Measurements from ENCODE around the gene RCOR3. TPM values are rescaled to one million over a fixed set of nuclear protein-coding genes. Genes with fewer than 3 reads are reported as not detected.

The RCOR3 gene
- total and polyA plus RNA-seq, 11 donors, result 25.3 to 60.1 (median 42.7) TPM

DNA sequence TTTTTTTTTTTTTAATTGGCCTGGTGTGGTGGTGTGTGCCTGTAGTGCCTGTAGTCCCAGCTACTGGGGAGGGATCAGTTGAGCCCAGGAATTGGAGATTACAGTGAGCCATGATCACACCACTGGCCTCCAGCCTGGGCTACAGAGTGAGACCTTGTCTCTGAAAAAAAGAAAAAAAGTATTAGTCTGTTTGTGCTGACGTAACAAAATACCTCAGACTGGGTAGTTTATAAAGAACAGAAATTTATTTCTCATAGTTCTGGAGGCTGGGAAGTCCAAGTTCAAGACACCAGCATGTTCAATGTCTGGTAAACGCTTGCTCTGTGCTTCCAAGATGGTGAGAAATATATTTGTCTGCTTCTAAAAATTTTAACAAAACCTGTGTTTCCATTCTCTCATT lies 93.3 kb downstream of the RCOR3 start:
- no peak overlapping the region for H3K4me3 ChIP-seq
- intact Hi-C loops (cut with DNase I), result no loop called here
- peaks cover 0 to 21% (median 9%) of the 10 kb centered on the region in 9 donors for H3K36me3 ChIP-seq
- TF ChIP-seq, protein P1, sequence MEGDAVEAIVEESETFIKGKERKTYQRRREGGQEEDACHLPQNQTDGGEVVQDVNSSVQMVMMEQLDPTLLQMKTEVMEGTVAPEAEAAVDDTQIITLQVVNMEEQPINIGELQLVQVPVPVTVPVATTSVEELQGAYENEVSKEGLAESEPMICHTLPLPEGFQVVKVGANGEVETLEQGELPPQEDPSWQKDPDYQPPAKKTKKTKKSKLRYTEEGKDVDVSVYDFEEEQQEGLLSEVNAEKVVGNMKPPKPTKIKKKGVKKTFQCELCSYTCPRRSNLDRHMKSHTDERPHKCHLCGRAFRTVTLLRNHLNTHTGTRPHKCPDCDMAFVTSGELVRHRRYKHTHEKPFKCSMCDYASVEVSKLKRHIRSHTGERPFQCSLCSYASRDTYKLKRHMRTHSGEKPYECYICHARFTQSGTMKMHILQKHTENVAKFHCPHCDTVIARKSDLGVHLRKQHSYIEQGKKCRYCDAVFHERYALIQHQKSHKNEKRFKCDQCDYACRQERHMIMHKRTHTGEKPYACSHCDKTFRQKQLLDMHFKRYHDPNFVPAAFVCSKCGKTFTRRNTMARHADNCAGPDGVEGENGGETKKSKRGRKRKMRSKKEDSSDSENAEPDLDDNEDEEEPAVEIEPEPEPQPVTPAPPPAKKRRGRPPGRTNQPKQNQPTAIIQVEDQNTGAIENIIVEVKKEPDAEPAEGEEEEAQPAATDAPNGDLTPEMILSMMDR (IDR thresholded peaks at IDR 0.05), result no peak
- TF ChIP-seq POLR2A (IDR thresholded peaks at IDR 0.05), result no peak
- ATAC-seq (no peak), DNase-seq (no peak)
- 94 to 100% (median 98%) methylated on average over 2 of the region's 2 CpGs for WGBS, 4 donors
- no peak overlapping the region for H3K27ac ChIP-seq
- H3K4me1 ChIP-seq, result peaks cover 0 to 17% (median 0%) of the 10 kb centered on the region in 12 donors
- H3K9me3 ChIP-seq, result peaks cover 0 to 12% (median 0%) of the 10 kb centered on the region in 12 donors
- no peaks in the 10 kb centered on the region for H3K27me3 ChIP-seq

DNA sequence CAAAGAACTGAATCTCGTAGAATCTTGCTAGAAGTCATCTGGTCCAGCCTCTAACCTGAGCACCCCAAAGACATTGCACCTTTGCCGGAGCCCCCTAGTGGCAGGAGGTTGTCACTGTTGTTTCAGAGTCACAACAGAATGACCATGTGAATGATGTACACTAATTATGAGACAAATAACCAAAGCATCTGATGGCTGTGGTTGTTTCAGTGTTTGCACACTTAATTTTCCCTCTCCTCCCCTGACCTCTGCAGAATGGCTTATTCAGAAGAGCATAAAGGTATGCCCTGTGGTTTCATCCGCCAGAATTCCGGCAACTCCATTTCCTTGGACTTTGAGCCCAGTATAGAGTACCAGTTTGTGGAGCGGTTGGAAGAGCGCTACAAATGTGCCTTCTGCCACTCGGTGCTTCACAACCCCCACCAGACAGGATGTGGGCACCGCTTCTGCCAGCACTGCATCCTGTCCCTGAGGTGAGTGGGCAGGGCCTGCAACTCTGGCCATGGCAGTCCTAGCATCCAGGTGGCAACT lies 93.9 kb downstream of the RCOR3 start:
- DNase-seq, result no peak

DNA sequence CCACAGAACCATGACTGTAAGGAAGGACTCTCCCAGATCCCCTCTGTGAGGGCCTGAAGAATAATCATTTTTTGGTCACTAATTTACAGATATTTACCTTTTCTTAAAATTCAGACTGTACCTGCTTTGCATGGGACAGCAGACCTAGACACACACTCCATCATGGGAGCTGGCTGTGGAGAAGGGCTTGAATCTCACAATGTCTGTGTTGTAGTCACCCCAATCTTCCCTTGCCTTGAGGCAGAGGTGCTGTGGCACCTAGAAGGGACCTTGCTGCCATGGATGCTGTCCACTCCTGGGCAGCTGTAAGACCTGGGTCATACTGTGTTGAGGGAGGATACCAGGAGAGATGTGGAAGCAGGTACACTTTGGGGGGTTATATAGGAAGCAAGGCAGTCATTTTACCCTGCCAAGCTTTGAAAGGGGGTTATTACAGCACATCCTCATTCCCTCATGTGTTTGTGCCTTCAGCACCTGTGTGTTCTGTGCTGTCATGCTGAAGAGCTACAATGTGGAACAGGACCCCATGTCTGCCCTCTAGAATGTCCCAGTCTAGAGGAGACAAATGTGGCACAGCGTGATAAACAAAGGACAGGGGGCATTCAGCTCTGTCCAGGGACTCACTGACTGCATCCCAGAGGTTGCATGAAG lies 94.5 kb downstream of the RCOR3 start:
- intact Hi-C loops (cut with DNase I), result no loop called here
- Histone ChIP-seq H3K36me3 (peaks cover 0 to 26% (median 12%) of the 10 kb centered on the region in 9 donors), H3K4me1 (peaks cover 0 to 20% (median 0%) of the 10 kb centered on the region in 12 donors), H3K4me3 (no peak overlapping the region), H3K27ac (peak overlapping the region in 1 of 12 donors; percentile 20), H3K27me3 (no peaks in the 10 kb centered on the region), H3K9me3 (peaks cover 0 to 12% (median 0%) of the 10 kb centered on the region in 12 donors)
- TF ChIP-seq, protein P1 (IDR thresholded peaks at IDR 0.05), result no peak
- TF ChIP-seq POLR2A (IDR thresholded peaks at IDR 0.05), result no peak
- ATAC-seq (no peak), DNase-seq (no peak)
- 0 to 56% (median 0%) methylated on average over 1 of the region's 1 CpG for WGBS, 4 donors

More for the DNA sequence above, 93.9 kb downstream of the RCOR3 start:
- 80 to 86% (median 83%) methylated on average over 8 of the region's 8 CpGs for WGBS, 4 donors
- Histone ChIP-seq H3K4me1 (peaks cover 0 to 20% (median 0%) of the 10 kb centered on the region in 12 donors), H3K4me3 (no peak overlapping the region), H3K36me3 (peaks cover 0 to 25% (median 12%) of the 10 kb centered on the region in 9 donors), H3K27ac (peak overlapping the region in 1 of 12 donors; percentile 20), H3K27me3 (no peaks in the 10 kb centered on the region), H3K9me3 (peaks cover 0 to 12% (median 0%) of the 10 kb centered on the region in 12 donors)
- TF ChIP-seq, protein P1 (IDR thresholded peaks at IDR 0.05), result peak; percentile 34 to 70 (median 55)
- no peak for TF ChIP-seq POLR2A (IDR thresholded peaks at IDR 0.05)
- intact Hi-C loops (cut with DNase I), result no loop called here
- no peak for ATAC-seq

DNA sequence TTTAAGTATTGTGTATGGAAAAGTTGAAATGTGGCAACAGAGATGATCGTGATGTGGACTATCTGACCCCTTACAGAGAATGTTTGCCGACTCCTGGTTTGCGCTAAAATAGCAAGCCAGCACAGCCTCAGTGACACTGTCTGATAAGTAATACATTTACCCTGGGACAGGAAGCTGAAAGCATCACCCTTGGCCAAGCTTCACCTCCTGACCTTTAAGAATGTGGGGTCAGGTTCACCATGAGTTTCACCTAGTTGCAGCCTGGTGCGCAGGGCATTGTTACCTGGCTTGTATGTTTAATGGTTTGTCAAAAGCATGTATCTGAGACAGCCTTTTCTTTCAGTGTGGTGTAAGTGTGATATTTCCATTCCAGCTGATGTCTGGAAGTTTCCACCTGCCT lies 96.7 kb downstream of the RCOR3 start:
- H3K9me3 ChIP-seq, result peaks cover 0 to 12% (median 0%) of the 10 kb centered on the region in 12 donors
- no peaks in the 10 kb centered on the region for H3K27me3 ChIP-seq
- H3K27ac ChIP-seq, result no peak overlapping the region
- WGBS, 4 donors, result 90 to 95% (median 92%) methylated on average over 4 of the region's 4 CpGs
- peaks cover 0 to 20% (median 0%) of the 10 kb centered on the region in 12 donors for H3K4me1 ChIP-seq
- DNase-seq, result no peak
- H3K4me3 ChIP-seq, result no peak overlapping the region
- intact Hi-C loops (cut with DNase I), result no loop called here
- ATAC-seq, result no peak
- peaks cover 0 to 47% (median 28%) of the 10 kb centered on the region in 9 donors for H3K36me3 ChIP-seq
- TF ChIP-seq POLR2A (IDR thresholded peaks at IDR 0.05), result no peak
- TF ChIP-seq, protein P1 (IDR thresholded peaks at IDR 0.05), result no peak
